IMR-90 (cell line): ENCODE data around the gene RANBP9. TPM values are rescaled to one million over a fixed set of nuclear protein-coding genes. Genes with fewer than 3 reads are reported as not detected.

Experiments
- ATAC-seq: fragments of 200-7000 bp; cut with Tn5 transposase; 2 replicates; pipeline ENCODE4 v1.9.1; 2020; ENCODE audit warnings: low read depth, mild to moderate bottlenecking, moderate library complexity
- BruUV-seq: library from RNA; stranded (reverse); fragments of 400-500 nt; replicated peaks from 2 replicates; lab custom pipeline; 2021; lab: Mats Ljungman, UMichigan
- CTCF ChIA-PET: fragments of 300-600 bp; formaldehyde crosslinking; extraction: SDS; loops from one replicate; lab custom pipeline; 2021; ENCODE audit warnings: antibody characterized with exemption; lab: Yijun Ruan, JAX
- POLR2A ChIA-PET: fragments of 300-600 bp; sonication (Branson Sonifier 250); formaldehyde crosslinking; loops from one replicate; lab custom pipeline; 2022; ENCODE audit warnings: antibody characterized with exemption; ENCODE audit not compliant: unreplicated experiment; lab: Charles Lee
- DNase-seq: peaks from one replicate; pipeline ENCODE4 v3.0.0; 2013
- H2AFZ ChIP-seq: replicated peaks from 2 replicates; pipeline ENCODE3; 2013; ENCODE audit warnings: low read length, mild to moderate bottlenecking; ENCODE audit not compliant: poor library complexity
- H2AK5ac ChIP-seq: 2 replicates; pipeline ENCODE4 v1.6.1; 2013; ENCODE audit warnings: low read depth, low read length, inconsistent platforms
- H2AK9ac ChIP-seq: replicated peaks from 2 replicates; pipeline ENCODE3; 2013; ENCODE audit warnings: mild to moderate bottlenecking, low read depth, low read length, moderate library complexity; ENCODE audit not compliant: poor library complexity
- H2BK120ac ChIP-seq: 2 replicates; pipeline ENCODE4 v1.6.1; 2013; ENCODE audit warnings: low read depth, low read length, inconsistent platforms
- H2BK15ac ChIP-seq: 3 replicates; pipeline ENCODE4 v1.6.1; 2013; ENCODE audit warnings: low read depth, low read length, inconsistent platforms
- H2BK20ac ChIP-seq: 2 replicates; pipeline ENCODE4 v1.6.1; 2013; ENCODE audit warnings: low read depth, mild to moderate bottlenecking, inconsistent platforms, low read length, moderate library complexity
- H2BK5ac ChIP-seq: 2 replicates; pipeline ENCODE4 v1.6.1; 2013; ENCODE audit warnings: mild to moderate bottlenecking, low read depth, low read length, inconsistent platforms; ENCODE audit not compliant: poor library complexity, severe bottlenecking
- H3K14ac ChIP-seq: replicated peaks from 2 replicates; pipeline ENCODE4 v1.6.1; 2013; ENCODE audit warnings: low read depth, low read length, inconsistent platforms
- H3K18ac ChIP-seq: 2 replicates; pipeline ENCODE4 v1.6.1; 2013; ENCODE audit warnings: low read depth, low read length, control low read depth
- H3K23ac ChIP-seq: 2 replicates; pipeline ENCODE4 v1.6.1; 2013; ENCODE audit warnings: low read depth, low read length, inconsistent platforms
- H3K27ac ChIP-seq: 2 replicates; pipeline ENCODE4 v1.5.1; 2013; ENCODE audit warnings: mild to moderate bottlenecking, control low read depth, low read length; ENCODE audit not compliant: insufficient read depth
- H3K27me3 ChIP-seq: 2 replicates; pipeline ENCODE4 v1.6.1; 2013; ENCODE audit warnings: low read length; ENCODE audit not compliant: control insufficient read depth, insufficient read depth
- H3K36me3 ChIP-seq: 2 replicates; pipeline ENCODE4 v1.6.1; 2013; ENCODE audit warnings: low read length, mixed read lengths; ENCODE audit not compliant: control insufficient read depth, insufficient read depth
- H3K4ac ChIP-seq: 2 replicates; pipeline ENCODE4 v1.6.1; 2013; ENCODE audit warnings: low read depth, low read length, inconsistent platforms
- H3K4me1 ChIP-seq: 2 replicates; pipeline ENCODE4 v1.6.1; 2013; ENCODE audit warnings: low read length, mixed read lengths; ENCODE audit not compliant: control insufficient read depth, insufficient read depth
- H3K4me2 ChIP-seq: 2 replicates; pipeline ENCODE4 v1.6.1; 2013; ENCODE audit warnings: low read depth, mild to moderate bottlenecking, control low read depth, low read length, moderate library complexity
- H3K4me3 ChIP-seq: 2 replicates; pipeline ENCODE4 v1.5.1; 2013; ENCODE audit warnings: low read depth, mild to moderate bottlenecking, control low read depth, low read length, moderate library complexity; ENCODE audit not compliant: insufficient read depth
- H3K56ac ChIP-seq: 2 replicates; pipeline ENCODE4 v1.6.1; 2013; ENCODE audit warnings: low read length, inconsistent platforms; ENCODE audit not compliant: insufficient read depth; ENCODE audit errors: extremely low read depth
- H3K79me1 ChIP-seq, 2 experiments: 2 replicates each; pipeline ENCODE4 v1.6.1; 2013; ENCODE audit warnings: low read length in 2 of 2, inconsistent platforms in 1 of 2, low read depth in 1 of 2
- H3K9ac ChIP-seq: 2 replicates; pipeline ENCODE4 v1.6.1; 2013; ENCODE audit warnings: low read depth, low read length, control low read depth
- H3K9me1 ChIP-seq: 2 replicates; pipeline ENCODE4 v1.6.1; 2013; ENCODE audit warnings: low read length, inconsistent platforms; ENCODE audit not compliant: insufficient read depth
- H3K9me3 ChIP-seq: 2 replicates; pipeline ENCODE4 v1.6.1; 2013; ENCODE audit warnings: low read length; ENCODE audit not compliant: control insufficient read depth, insufficient read depth
- H4K20me1 ChIP-seq: 2 replicates; pipeline ENCODE4 v1.6.1; 2013; ENCODE audit warnings: low read length, inconsistent platforms; ENCODE audit not compliant: insufficient read depth
- H4K5ac ChIP-seq: 2 replicates; pipeline ENCODE4 v1.6.1; 2013; ENCODE audit warnings: mild to moderate bottlenecking, low read depth, low read length, control low read depth
- H4K8ac ChIP-seq, 2 experiments: 2 replicates each; pipeline ENCODE4 v1.6.1; 2013; ENCODE audit warnings: low read depth in 2 of 2, low read length in 2 of 2, control low read depth in 1 of 2, inconsistent platforms in 1 of 2
- H4K91ac ChIP-seq: 2 replicates; pipeline ENCODE4 v1.6.1; 2013; ENCODE audit warnings: low read depth, low read length, inconsistent platforms; ENCODE audit not compliant: insufficient read depth
- BHLHE40 ChIP-seq: fragments of 150-350 bp; IDR thresholded peaks from 2 replicates; pipeline ENCODE4 v1.6.1; 2016; ENCODE audit warnings: mild to moderate bottlenecking, low read depth, low read length
- ELK1 ChIP-seq: fragments of 150-350 bp; IDR thresholded peaks from 2 replicates; pipeline ENCODE4 v1.6.1; 2016; ENCODE audit warnings: low read depth, mild to moderate bottlenecking, low read length, moderate library complexity, borderline replicate concordance
- MAZ ChIP-seq: IDR thresholded peaks from 2 replicates; pipeline ENCODE4 v1.6.1; 2012; ENCODE audit warnings: low read depth, mild to moderate bottlenecking, low read length, improper control_type of control experiment, moderate library complexity, borderline replicate concordance
- MXI1 ChIP-seq: IDR thresholded peaks from 2 replicates; pipeline ENCODE4 v1.6.1; 2012; ENCODE audit warnings: low read depth, mild to moderate bottlenecking, low read length, moderate library complexity, borderline replicate concordance
- NFE2L2 ChIP-seq: fragments of 150-350 bp; IDR thresholded peaks from 2 replicates; pipeline ENCODE4 v1.6.1; 2016; ENCODE audit warnings: low read depth, mild to moderate bottlenecking, low read length
- RFX5 ChIP-seq: IDR thresholded peaks from 2 replicates; pipeline ENCODE4 v1.8.0; 2012; ENCODE audit warnings: low read depth, mild to moderate bottlenecking, low read length, moderate library complexity
- USF2 ChIP-seq: fragments of 150-350 bp; IDR thresholded peaks from 2 replicates; pipeline ENCODE4 v1.6.1; 2017; ENCODE audit warnings: mild to moderate bottlenecking, antibody characterized with exemption, low read length, low read depth
- WGBS, 2 experiments: methylation state at CpG; one replicate each; pipeline versions ENCODE4 v1.1.5 to v1.1.7; 2013; ENCODE audit warnings: missing lambda C conversion rate in 2 of 2; ENCODE audit not compliant: insufficient read length in 1 of 2; ENCODE audit errors: extremely low coverage in 2 of 2; 5-methylcytosine and 5-hydroxymethylcytosine counted together
- dilution Hi-C: fragments of 300-500 bp; cut with HindIII; formaldehyde crosslinking; loops from one replicate; pipeline ENCODE4 v1.14.3; 2018; ENCODE audit warnings: low sequenced_read_pairs; ENCODE audit not compliant: unreplicated experiment
- in situ Hi-C: fragments of 300-500 bp; cut with MboI; formaldehyde crosslinking; loops from 3 replicates; pipeline ENCODE4 v1.14.3; 2019; ENCODE audit warnings: low sequenced_read_pairs, inconsistent platforms, mixed read lengths
- intact Hi-C: fragments of 100-400 bp; cut with micrococcal nuclease; formaldehyde crosslinking; loops from 2 replicates; pipeline ENCODE4 v1.10.0; 2022
- polyA plus RNA-seq, 3 experiments: library from polyadenylated mRNA; depleted of rRNA; stranded (reverse); fragments of >200 nt; gene quantifications; 2 replicates each; pipeline ENCODE4 v1.2.3, GENCODE V29; 2012; ENCODE audit warnings: low replicate concordance in 1 of 3
- total RNA-seq: library from RNA; depleted of rRNA; stranded (reverse); fragments of >200 nt; gene quantifications from 2 replicates; pipeline ENCODE4 v1.2.3, GENCODE V29; 2012

RANBP9 gene
- total and polyA plus RNA-seq, 2 of the 4 experiments (the other 2 are of a cell fraction): 17.7 to 27.8 TPM

- Histone ChIP-seq H2BK120ac (no peak overlapping the region), H3K18ac (no peak overlapping the region), H2AK5ac (0 out of 2 replicates have a peak overlapping the region, but pooled peaks have one; percentile 31), H3K23ac (no peak overlapping the region), H3K9ac (no peak overlapping the region), H3K4me3 (no peak overlapping the region), H4K8ac (no peak overlapping the region), H3K79me1 (no peaks in the 10 kb centered on the region), H3K36me3 (no peaks in the 10 kb centered on the region), H2AK9ac (no peak overlapping the region), H2BK20ac (no peak overlapping the region), H3K14ac (no peak overlapping the region), H3K4me2 (no peak overlapping the region), H3K4ac (no peak overlapping the region), H3K4me1 (no peaks in the 10 kb centered on the region), H3K56ac (no peak overlapping the region), H4K5ac (no peak overlapping the region; the same call in 1 of the 2 replicates), H2AFZ (no peak overlapping the region), H4K20me1 (no peaks in the 10 kb centered on the region), H4K91ac (no peak overlapping the region), H3K27me3 (no peaks in the 10 kb centered on the region), H3K9me1 (no peaks in the 10 kb centered on the region), H2BK5ac (no peak overlapping the region), H3K27ac (no peak overlapping the region), H2BK15ac (no peak overlapping the region), H3K9me3 (no peaks in the 10 kb centered on the region)
- no peak for TF ChIP-seq NFE2L2
- TF ChIP-seq MAZ: no peak
- TF ChIP-seq RFX5: no peak
- no peak for TF ChIP-seq BHLHE40
- no peak for TF ChIP-seq MXI1
- TF ChIP-seq USF2: no peak
- TF ChIP-seq ELK1: no peak
- POLR2A ChIA-PET: no interaction called here
- WGBS, 2 experiments: 90% methylated on average over 4 of the region's 7 CpGs; no CpG with 5 or more reads in 1 of the 2 experiments
- CTCF ChIA-PET: interaction anchor here (0.6 kb wide), 1 partner anchor 366 kb away, joined by 3 read pairs; no protein-coding TSS in a partner anchor
- dilution Hi-C loops: no loop called here
- BruUV-seq: no TSS peak
- intact Hi-C loops: no loop called here
- in situ Hi-C loops: no loop called here
- DNase-seq (no peak), ATAC-seq (no peak)
Observed at GRCh38 chr6:13730704-13731103, 19.1 kb upstream of the RANBP9 start.
